Stimulated activated naive CD8-positive, alpha-beta T cell treated with anti-CD3 and anti-CD28 coated beads, Interleukin-15, Interleukin-2, amounts not matched to agents 100 ng/mL and 50 ng/mL, for 24 hours (primary cell): ENCODE results near the gene OR2T10.
"Not testable (repeated sequence)": the region's sequence is repeated elsewhere in the genome, so short reads cannot be mapped to it uniquely, and the experiment has no call there.

Source experiments
- H3K27ac Mint-ChIP-seq: one replicate; pipeline ENCODE4 v1.8.0; 2021; ENCODE audit warnings: mild to moderate bottlenecking, mixed read lengths
- H3K27me3 Mint-ChIP-seq: one replicate; pipeline ENCODE4 v1.8.0; 2021; ENCODE audit warnings: mixed read lengths
- H3K36me3 Mint-ChIP-seq: one replicate; pipeline ENCODE4 v1.8.0; 2021; ENCODE audit warnings: low read depth, mixed read lengths
- H3K4me1 Mint-ChIP-seq: one replicate; pipeline ENCODE4 v1.8.0; 2021; ENCODE audit warnings: low read depth, mixed read lengths
- H3K4me3 Mint-ChIP-seq: one replicate; pipeline ENCODE4 v1.8.0; 2021; ENCODE audit warnings: mild to moderate bottlenecking, mixed read lengths
- H3K9me3 Mint-ChIP-seq: one replicate; pipeline ENCODE4 v1.8.0; 2021; ENCODE audit warnings: mixed read lengths

OR2T10 gene

DNA sequence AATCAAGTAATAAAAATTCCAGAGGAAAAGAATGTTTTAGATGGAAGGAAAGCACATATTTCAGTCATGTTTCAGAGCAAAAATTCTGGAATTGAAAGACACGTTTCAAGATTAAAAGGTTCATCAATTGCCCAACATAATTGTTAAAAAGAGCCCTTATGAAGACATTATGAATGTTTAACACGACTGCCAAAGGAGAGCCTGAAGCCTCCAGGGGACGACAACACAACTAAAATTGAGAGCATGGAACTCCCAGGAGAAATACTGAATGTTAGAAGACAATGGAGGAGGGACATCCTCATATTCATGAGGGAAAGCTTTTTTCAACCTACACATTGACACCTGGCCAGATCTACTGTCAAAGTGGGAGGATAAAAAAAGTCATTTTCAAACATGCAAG, 21.4 kb upstream of the OR2T10 start:
- no peak overlapping the region for H3K4me3 Mint-ChIP-seq
- H3K4me1 Mint-ChIP-seq = peaks cover 15% of the 10 kb centered on the region
- H3K9me3 Mint-ChIP-seq = no peaks in the 10 kb centered on the region
- no peak overlapping the region for H3K27ac Mint-ChIP-seq
- H3K27me3 Mint-ChIP-seq = no peaks in the 10 kb centered on the region
- H3K36me3 Mint-ChIP-seq = no peaks in the 10 kb centered on the region

DNA sequence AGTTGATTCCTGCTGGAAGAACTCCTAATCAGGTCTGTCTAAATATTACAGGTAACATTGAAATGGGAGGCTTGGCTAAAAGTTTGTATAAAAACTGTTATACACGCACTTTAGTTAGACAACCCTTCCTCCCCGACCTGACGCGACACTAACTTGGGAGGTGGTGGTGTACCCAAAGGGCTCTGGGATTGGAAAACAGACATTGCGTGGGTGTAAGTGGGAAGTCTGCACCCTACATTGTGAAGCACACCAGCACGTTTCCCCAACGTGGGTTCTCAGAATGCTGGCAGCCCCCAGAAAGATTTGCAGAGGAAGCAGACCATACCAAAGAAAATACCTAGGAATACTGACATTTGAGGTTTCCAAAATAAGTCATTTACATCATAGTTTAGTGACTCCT, 20.6 kb upstream of the OR2T10 start:
- H3K27ac Mint-ChIP-seq = no peak overlapping the region
- peaks cover 23% of the 10 kb centered on the region for H3K4me1 Mint-ChIP-seq
- no peaks in the 10 kb centered on the region for H3K9me3 Mint-ChIP-seq
- no peaks in the 10 kb centered on the region for H3K27me3 Mint-ChIP-seq
- no peak overlapping the region for H3K4me3 Mint-ChIP-seq
- H3K36me3 Mint-ChIP-seq = no peaks in the 10 kb centered on the region

DNA sequence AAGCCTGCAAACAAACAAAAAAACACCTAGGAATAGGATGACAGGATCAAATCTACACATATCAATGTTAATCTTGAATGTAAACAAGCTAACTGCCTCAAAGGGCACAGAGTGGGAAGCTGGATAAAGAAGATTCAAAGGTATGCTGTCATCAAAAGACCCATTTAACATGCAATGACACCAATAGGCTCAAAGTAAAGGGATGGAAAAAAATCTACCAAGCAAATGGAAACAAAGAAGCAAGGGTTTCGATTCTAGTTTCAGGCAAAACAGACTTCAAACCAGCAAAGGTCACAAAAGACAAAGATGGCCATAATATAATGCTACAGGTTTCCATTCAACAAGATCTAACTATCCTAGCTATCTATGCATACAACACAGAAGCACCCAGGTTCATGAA, 16.2 kb upstream of the OR2T10 start:
- H3K4me1 Mint-ChIP-seq = peaks cover 43% of the 10 kb centered on the region
- no peaks in the 10 kb centered on the region for H3K9me3 Mint-ChIP-seq
- no peaks in the 10 kb centered on the region for H3K36me3 Mint-ChIP-seq
- H3K27me3 Mint-ChIP-seq = no peaks in the 10 kb centered on the region
- H3K4me3 Mint-ChIP-seq = peak overlapping the region; percentile 15
- H3K27ac Mint-ChIP-seq = peak overlapping the region; percentile 87

DNA sequence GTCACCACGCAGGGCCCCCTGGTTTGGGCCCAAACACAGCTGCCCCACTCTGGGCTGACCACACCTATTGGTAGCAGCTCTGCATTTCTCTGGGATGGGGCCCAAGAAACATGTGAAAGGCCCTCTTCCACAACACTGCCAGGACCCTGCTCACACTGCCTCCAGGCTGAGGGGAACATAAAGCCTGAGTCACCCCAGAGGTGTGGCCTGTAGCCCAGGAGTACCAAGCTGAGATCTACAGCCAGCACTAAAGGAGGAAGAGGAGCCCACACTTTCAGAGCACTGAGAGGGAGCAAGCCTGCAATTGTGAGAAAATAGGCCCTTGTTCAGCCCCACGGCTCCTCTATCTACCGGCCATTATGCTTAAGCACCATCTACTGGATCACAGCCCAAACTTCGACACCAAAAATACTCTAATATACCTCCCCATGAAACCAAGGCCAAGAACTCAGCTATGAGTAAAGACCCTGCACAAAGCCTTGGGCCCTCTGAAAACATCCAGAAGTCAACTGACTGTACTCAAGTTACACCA, 14.4 kb upstream of the OR2T10 start:
- Mint-ChIP-seq H3K27me3 (no peaks in the 10 kb centered on the region), H3K27ac (peak overlapping the region; percentile 31), H3K36me3 (no peaks in the 10 kb centered on the region), H3K4me3 (no peak overlapping the region), H3K4me1 (peaks cover 43% of the 10 kb centered on the region), H3K9me3 (no peaks in the 10 kb centered on the region)

DNA sequence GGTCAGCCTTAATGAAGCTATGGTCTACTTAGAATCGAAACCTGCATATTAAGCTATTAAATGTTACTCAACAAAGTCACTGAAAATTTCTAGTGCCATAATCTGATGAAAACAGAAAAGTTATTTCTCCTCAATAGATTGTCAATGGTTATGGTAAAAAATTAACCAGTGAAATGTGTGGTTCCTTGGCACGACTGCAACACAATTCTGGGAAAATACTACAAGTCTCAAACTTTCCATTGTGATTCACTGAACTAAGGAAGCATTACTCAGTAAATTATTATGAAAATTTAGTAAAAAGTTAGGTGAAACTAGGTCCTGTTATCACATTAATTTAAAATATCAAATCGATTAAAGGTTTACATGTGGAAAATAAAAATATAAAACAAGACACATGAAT, 12.8 kb upstream of the OR2T10 start:
- Mint-ChIP-seq H3K27ac (peak overlapping the region; percentile 53), H3K4me3 (no peak overlapping the region), H3K36me3 (no peaks in the 10 kb centered on the region), H3K27me3 (no peaks in the 10 kb centered on the region), H3K4me1 (peaks cover 41% of the 10 kb centered on the region), H3K9me3 (no peaks in the 10 kb centered on the region)

DNA sequence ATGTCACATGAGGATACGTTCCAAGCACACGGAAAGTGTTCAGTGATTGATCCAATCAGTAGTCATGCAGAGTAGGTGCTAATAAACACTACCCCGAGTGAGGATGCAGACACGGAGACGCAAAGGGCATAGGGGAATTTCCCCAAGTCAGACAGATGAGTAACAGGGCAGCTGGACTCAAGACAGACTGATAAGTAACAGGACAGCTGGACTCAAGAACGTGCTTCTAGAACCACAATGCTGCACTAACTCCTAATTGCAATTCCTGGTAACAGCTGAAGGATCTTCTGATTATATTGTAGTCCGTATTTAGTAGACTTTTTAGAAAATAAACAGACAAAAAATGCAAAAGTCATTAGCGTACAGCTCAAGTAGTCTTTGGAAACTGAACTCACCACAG, 1.9 kb upstream of the OR2T10 start:
- Mint-ChIP-seq H3K4me3 (no peak overlapping the region), H3K27me3 (no peaks in the 10 kb centered on the region), H3K27ac (no peak overlapping the region), H3K9me3 (no peaks in the 10 kb centered on the region), H3K36me3 (no peaks in the 10 kb centered on the region), H3K4me1 (peaks cover 8% of the 10 kb centered on the region)

DNA sequence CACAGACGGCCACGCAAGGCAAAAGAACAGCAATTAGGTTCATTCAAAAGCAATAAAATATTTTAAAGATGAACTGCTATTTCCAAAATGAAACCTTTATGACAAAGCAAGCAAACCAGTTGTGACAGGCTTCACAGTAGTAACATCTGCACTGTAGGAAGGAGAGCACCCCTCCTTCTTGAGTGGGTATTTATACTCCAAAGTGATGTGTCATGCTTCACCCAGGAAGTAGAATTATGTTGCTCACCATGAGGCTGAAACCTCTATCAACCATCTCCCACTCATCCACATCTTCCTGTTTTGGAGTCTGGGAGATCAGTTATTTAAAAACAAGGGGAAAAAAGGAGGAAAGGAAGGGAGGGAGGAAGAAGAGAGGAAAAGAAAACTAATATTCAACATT, 885 bp downstream of the OR2T10 start:
- H3K27ac Mint-ChIP-seq = peak overlapping the region; percentile 38
- no peaks in the 10 kb centered on the region for H3K27me3 Mint-ChIP-seq
- H3K4me3 Mint-ChIP-seq = no peak overlapping the region

DNA sequence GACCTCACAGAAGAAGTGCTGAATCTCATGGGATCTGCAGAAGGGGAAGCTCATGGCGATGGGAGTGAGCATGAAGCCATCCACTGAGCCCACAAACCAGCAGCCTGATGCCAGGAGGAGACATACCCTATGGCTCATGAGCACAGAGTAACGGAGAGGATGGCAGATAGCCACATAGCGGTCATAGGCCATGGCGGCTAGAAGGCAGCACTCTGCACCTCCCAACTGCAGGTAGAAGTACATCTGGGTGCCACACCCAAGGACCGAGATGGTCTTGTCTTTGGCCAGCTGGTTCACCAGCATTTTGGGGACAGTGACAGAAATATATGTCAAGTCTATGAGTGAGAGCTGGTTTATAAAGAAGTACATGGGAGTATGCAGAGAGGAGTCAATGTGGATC, 4.3 kb downstream of the OR2T10 start:
- Mint-ChIP-seq H3K4me1 (peaks cover 8% of the 10 kb centered on the region), H3K27me3 (no peaks in the 10 kb centered on the region), H3K36me3 (no peaks in the 10 kb centered on the region), H3K4me3 (no peak overlapping the region), H3K27ac (no peak overlapping the region), H3K9me3 (no peaks in the 10 kb centered on the region)

More for the DNA sequence above, 885 bp downstream of the OR2T10 start:
- Mint-ChIP-seq H3K9me3 (no peaks in the 10 kb centered on the region), H3K36me3 (no peaks in the 10 kb centered on the region), H3K4me1 (peaks cover 8% of the 10 kb centered on the region)

DNA sequence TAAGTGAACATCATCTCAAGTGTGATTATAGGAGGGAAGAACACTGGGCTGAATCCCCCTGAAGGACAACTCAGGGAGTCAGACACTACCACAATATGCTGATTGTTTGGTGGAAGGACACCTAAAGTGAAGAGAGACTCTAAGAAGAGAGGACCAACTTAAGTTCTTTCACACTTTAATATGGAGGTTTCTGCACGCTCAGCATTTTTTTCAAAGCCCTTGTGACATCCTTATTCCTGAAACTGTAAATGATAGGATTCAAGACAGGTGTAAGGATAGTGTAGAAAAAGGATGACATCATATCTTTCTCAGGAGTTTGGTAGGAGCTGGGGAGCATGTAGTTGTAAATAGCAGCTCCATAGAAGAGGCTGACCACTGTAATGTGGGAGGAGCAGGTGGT, 4.8 kb downstream of the OR2T10 start:
- Mint-ChIP-seq H3K27me3 (no peaks in the 10 kb centered on the region), H3K4me3 (no peak overlapping the region), H3K4me1 (peaks cover 8% of the 10 kb centered on the region), H3K27ac (no peak overlapping the region), H3K36me3 (no peaks in the 10 kb centered on the region), H3K9me3 (no peaks in the 10 kb centered on the region)

DNA sequence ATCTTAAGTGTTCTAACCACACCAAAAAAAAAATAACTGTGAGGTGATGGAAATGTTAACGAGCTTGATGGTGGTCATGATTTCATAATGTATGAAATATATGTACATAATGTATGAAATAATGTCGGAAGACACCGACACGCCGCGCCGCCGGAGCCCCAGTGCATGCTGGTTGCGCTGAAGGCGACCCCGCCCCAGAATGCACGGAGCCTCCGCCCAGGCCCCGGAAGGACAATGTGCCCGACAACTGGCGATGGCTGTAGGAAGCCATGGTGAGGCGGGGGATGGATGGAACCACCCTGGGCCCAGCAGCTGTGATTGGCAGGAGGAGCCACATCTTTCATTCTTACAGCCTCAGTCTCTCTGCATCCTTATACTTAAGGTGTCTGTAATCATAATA, 7.4 kb downstream of the OR2T10 start:
- no peak overlapping the region for H3K27ac Mint-ChIP-seq

DNA sequence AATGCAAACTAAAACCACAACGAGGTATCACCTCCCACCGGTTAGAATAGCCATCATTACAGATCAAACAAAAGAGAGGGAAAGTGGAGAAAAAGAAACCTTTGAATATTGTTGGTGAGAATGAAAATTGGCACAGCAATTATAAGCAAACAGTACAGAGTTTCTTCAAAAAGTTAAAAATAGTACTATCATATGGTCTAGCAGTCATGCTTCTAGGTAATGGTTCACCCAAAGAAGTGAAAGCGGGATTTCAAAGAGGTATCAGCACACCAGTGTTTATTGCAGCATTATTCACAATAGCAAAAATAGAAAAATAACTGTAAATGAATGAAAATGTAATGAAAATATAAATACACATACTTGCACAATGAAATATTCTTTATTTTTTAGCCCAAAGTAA, 8.2 kb downstream of the OR2T10 start:
- Mint-ChIP-seq H3K27me3 (no peaks in the 10 kb centered on the region), H3K4me1 (no peaks in the 10 kb centered on the region), H3K36me3 (no peaks in the 10 kb centered on the region), H3K27ac (no peak overlapping the region), H3K9me3 (no peaks in the 10 kb centered on the region), H3K4me3 (no peak overlapping the region)

More for the DNA sequence above, 7.4 kb downstream of the OR2T10 start:
- no peak overlapping the region for H3K4me3 Mint-ChIP-seq
- H3K36me3 Mint-ChIP-seq = no peaks in the 10 kb centered on the region
- no peaks in the 10 kb centered on the region for H3K4me1 Mint-ChIP-seq
- no peaks in the 10 kb centered on the region for H3K27me3 Mint-ChIP-seq
- H3K9me3 Mint-ChIP-seq = no peaks in the 10 kb centered on the region

DNA sequence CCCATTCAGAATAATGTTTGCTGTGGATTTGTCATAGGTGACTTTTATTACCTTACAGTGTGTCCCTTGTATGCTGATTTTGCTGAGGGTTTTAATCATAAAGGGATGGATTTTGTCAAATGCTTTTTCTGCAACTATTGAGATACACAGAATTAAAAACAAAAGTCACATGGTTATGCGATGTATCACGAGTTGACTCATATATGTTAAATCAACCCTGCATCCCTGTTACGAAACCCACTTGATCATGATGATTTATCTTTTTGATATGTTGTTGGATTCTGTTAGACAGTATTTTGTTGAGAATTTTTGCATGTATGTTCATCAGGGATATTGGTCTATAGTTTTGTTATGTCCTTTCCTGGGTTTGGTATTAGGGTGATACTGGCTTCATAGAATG, 12.2 kb downstream of the OR2T10 start:
- no peak overlapping the region for H3K27ac Mint-ChIP-seq
- no peaks in the 10 kb centered on the region for H3K36me3 Mint-ChIP-seq
- no peaks in the 10 kb centered on the region for H3K27me3 Mint-ChIP-seq
- no peak overlapping the region for H3K4me3 Mint-ChIP-seq
- H3K9me3 Mint-ChIP-seq = no peaks in the 10 kb centered on the region
- H3K4me1 Mint-ChIP-seq = no peaks in the 10 kb centered on the region

DNA sequence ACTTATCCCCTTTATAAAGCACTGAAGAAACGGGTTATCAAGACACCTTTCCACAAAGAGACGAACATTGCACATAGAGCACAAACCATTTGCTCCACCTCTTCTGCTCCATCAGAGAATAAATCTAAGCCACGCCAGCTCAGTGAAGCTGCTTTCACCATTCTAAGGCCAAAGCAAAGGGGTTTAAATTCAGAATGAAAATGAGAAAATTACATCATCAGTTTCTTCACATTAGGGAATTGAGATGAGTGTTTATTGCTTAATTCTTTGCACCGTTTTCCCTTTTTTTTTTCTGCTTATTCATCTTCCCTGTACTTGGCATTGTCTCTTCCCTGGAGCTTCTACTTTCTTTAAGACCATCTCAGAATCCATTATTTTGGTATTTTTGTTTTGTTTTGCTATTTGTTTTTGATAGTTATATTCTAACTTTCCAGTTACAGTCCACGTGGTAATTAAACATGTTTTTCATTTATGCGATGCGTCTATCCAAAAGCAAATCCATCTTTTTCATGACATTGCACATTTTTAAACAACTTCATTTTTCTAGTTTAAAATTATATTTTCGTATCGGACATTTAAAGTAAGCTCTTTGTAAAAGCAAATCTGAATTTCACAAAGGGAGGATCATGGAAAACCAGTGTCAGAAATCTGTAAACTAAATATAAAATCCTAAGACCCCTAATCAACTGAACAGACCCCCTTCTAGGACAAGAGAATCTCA, 21.1 kb downstream of the OR2T10 start:
- Mint-ChIP-seq H3K9me3 (no peaks in the 10 kb centered on the region), H3K4me3 (no peak overlapping the region), H3K36me3 (no peaks in the 10 kb centered on the region), H3K27ac (no peak overlapping the region), H3K4me1 (no peaks in the 10 kb centered on the region), H3K27me3 (no peaks in the 10 kb centered on the region)

DNA sequence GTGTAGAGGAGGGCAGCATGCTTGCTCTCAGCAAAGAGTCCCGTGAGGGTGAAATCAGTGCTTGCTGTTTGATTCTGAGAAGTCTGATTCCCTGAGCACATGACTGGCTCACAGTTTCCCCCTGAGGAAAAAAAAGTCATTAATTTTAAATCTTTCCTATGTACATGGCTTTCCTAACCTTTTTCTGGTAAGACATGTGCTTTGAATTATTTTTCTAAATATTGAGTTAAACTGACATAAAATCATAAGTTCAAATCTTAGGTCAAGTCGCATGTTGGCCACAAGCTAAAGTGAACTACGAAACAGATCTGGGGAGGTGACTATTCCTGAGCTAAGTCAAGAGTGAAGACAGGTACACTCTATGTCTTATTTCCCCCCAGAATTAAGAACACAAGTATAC, 22.8 kb downstream of the OR2T10 start, which contains the start of gene OR2T34:
Gene OR2T34 (minus strand): TSS at position 101 of the 400 bp plus-strand sequence. CDS start 0 bp downstream, at position 101.
- H3K27ac Mint-ChIP-seq, H3K4me3 Mint-ChIP-seq, H3K36me3 Mint-ChIP-seq: not testable (repeated sequence)

DNA sequence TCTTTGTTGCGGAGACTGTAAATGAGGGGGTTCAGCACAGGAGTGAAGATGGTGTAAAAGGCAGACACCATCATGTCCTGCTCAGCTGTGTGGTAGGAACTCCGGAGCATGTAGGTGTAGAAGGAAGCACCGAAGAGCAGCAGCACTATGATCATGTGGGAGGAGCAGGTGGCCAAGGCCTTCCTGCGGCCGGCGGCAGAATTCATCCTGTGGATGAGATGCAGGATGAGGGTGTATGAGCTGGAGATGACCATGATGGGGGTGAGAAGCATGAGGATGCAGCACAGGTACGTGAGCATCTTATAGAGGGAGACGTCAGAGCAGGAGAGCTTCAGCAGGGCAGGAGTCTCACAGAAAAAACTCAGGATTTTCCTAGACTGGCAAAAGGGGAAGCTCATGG, 23.6 kb downstream of the OR2T10 start:
- H3K27me3 Mint-ChIP-seq, H3K9me3 Mint-ChIP-seq, H3K4me3 Mint-ChIP-seq, H3K4me1 Mint-ChIP-seq, H3K27ac Mint-ChIP-seq, H3K36me3 Mint-ChIP-seq: not testable (repeated sequence)

More for the DNA sequence above, 22.8 kb downstream of the OR2T10 start, which contains the start of gene OR2T34:
- H3K9me3 Mint-ChIP-seq, H3K4me1 Mint-ChIP-seq, H3K27me3 Mint-ChIP-seq: not testable (repeated sequence)

DNA sequence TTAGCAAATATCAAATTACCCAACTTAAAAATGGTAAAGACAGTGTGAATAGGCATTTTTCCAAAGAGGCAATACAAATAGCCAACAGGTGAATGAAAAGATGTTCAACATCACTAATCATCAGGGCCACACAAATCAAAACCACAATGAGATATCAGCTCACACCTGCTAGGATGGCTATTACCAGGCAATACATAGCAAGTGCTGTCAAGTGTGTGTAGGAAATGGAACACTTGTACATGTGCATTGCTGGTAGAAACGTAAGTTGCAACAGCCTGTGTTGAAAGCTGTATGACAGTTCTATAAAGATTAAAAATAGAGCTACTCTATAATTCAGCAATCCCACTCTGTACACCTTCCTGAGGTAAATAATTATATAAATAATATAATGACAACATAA, 25.5 kb downstream of the OR2T10 start:
- not testable (repeated sequence) for H3K36me3 Mint-ChIP-seq, H3K27ac Mint-ChIP-seq, H3K4me1 Mint-ChIP-seq

More for the DNA sequence above, 25.5 kb downstream of the OR2T10 start:
- not testable (repeated sequence) for H3K9me3 Mint-ChIP-seq, H3K4me3 Mint-ChIP-seq, H3K27me3 Mint-ChIP-seq
